Adrenal gland (tissue), 5 donors: ENCODE results near the gene NACC2.
A peak's percentile ranks its signal among the peaks of the same experiment; 100 is the strongest.

Experiments
- POLR2A ChIP-seq, 2 donors: fragments of 450-650 bp; IDR thresholded peaks; one replicate each; pipeline ENCODE4 v1.6.1; 2017; ENCODE audit warnings: antibody characterized with exemption in 2 of 2, mild to moderate bottlenecking in 2 of 2, moderate library complexity in 1 of 2
- TF ChIP-seq, protein P1 (sequence below), 6 experiments: fragments of 450-650 bp in 4 of 6; fragments of 200-600 bp in 2 of 6; sonication (generic) in 1 of 6; IDR thresholded peaks; 1 replicate in 5 of 6; 2 replicates in 1 of 6; pipeline versions ENCODE4 v1.5.1 to v1.8.0; 2016 to 2021; ENCODE audit warnings: antibody characterized with exemption in 6 of 6, mild to moderate bottlenecking in 2 of 6, moderate library complexity in 1 of 6
- donor health status: DM: no; HTN: no; CAD: no.

GRCh38 chr9:136089697-136090045 is 5.4 kb downstream of the NACC2 start:
- TF ChIP-seq, protein P1, sequence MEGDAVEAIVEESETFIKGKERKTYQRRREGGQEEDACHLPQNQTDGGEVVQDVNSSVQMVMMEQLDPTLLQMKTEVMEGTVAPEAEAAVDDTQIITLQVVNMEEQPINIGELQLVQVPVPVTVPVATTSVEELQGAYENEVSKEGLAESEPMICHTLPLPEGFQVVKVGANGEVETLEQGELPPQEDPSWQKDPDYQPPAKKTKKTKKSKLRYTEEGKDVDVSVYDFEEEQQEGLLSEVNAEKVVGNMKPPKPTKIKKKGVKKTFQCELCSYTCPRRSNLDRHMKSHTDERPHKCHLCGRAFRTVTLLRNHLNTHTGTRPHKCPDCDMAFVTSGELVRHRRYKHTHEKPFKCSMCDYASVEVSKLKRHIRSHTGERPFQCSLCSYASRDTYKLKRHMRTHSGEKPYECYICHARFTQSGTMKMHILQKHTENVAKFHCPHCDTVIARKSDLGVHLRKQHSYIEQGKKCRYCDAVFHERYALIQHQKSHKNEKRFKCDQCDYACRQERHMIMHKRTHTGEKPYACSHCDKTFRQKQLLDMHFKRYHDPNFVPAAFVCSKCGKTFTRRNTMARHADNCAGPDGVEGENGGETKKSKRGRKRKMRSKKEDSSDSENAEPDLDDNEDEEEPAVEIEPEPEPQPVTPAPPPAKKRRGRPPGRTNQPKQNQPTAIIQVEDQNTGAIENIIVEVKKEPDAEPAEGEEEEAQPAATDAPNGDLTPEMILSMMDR (IDR thresholded peaks at IDR 0.05), result peak in 4 of 6 experiments; percentile 14 to 55 (median 38)
- no peak for TF ChIP-seq POLR2A (IDR thresholded peaks at IDR 0.05)
